Superior temporal gyrus (tissue), 1 donor: ENCODE results near the gene SLC25A42.
"Not testable (repeated sequence)": the region's sequence is repeated elsewhere in the genome, so short reads cannot be mapped to it uniquely, and the experiment has no call there.

Experiments
- DNase-seq: peaks from one replicate; pipeline ENCODE4 v3.0.0-alpha.2; 2016; ENCODE audit errors: extremely low spot score

The SLC25A42 gene

GRCh38 chr19:19068659-19069654, 5.2 kb downstream of the SLC25A42 start:
- no peak for DNase-seq

- no peak for DNase-seq
Observed at GRCh38 chr19:19071897-19072296, 8.1 kb downstream of the SLC25A42 start.

GRCh38 chr19:19074196-19074882, 10.5 kb downstream of the SLC25A42 start:
- no peak for DNase-seq

- DNase-seq, result no peak
Observed at GRCh38 chr19:19075126-19075525, 11.3 kb downstream of the SLC25A42 start.

- DNase-seq, result no peak
Observed at GRCh38 chr19:19076476-19076875, 12.7 kb downstream of the SLC25A42 start.

GRCh38 chr19:19077103-19077502, 13.3 kb downstream of the SLC25A42 start:
- no peak for DNase-seq

GRCh38 chr19:19078801-19079200, 15.0 kb downstream of the SLC25A42 start:
- no peak for DNase-seq

- no peak for DNase-seq
Observed at GRCh38 chr19:19079571-19079970, 15.8 kb downstream of the SLC25A42 start.

- no peak for DNase-seq
Observed at GRCh38 chr19:19081642-19082151, 17.9 kb downstream of the SLC25A42 start.

GRCh38 chr19:19083413-19084178, 19.8 kb downstream of the SLC25A42 start:
- no peak for DNase-seq

- no peak for DNase-seq
Observed at GRCh38 chr19:19087676-19088075, 23.9 kb downstream of the SLC25A42 start.

- no peak for DNase-seq
Observed at GRCh38 chr19:19094513-19094912, 30.7 kb downstream of the SLC25A42 start.

GRCh38 chr19:19095691-19096090, 31.9 kb downstream of the SLC25A42 start:
- DNase-seq, result no peak

- DNase-seq, result no peak
Observed at GRCh38 chr19:19096641-19097627, 33.1 kb downstream of the SLC25A42 start.

- no peak for DNase-seq
Observed at GRCh38 chr19:19098084-19098702, 34.4 kb downstream of the SLC25A42 start.

GRCh38 chr19:19098703-19099632, 35.2 kb downstream of the SLC25A42 start:
- DNase-seq, result no peak

GRCh38 chr19:19101540-19101939, 37.7 kb downstream of the SLC25A42 start:
- DNase-seq, result no peak

- not testable (repeated sequence) for DNase-seq
Observed at GRCh38 chr19:19102566-19102965, 38.8 kb downstream of the SLC25A42 start.

- no peak for DNase-seq
Observed at GRCh38 chr19:19103167-19103566, 39.4 kb downstream of the SLC25A42 start.
